Skin epidermis (tissue), 12 donors: ENCODE results near the gene CEP104.

ENCODE experiments used
- H3K27ac ChIP-seq, 21 experiments: fragments of 200-600 bp; sonication (generic) in 11 of 21; one replicate each; pipeline ENCODE4 v1.5.0; 2020; ENCODE audit warnings: mild to moderate bottlenecking in 3 of 21, inconsistent platforms in 2 of 21, moderate library complexity in 2 of 21
- H3K4me3 ChIP-seq, 7 experiments: fragments of 200-600 bp; sonication (generic) in 2 of 7; one replicate each; pipeline ENCODE4 v1.5.0; 2020; ENCODE audit warnings: inconsistent platforms in 2 of 7, mild to moderate bottlenecking in 2 of 7, moderate library complexity in 1 of 7

CEP104 gene

GRCh38 chr1:3856923-3857790 lies at the start of gene CEP104, which contains the start of gene DFFB:
Gene CEP104 (minus strand): TSS chr1:3857211. CDS start chr1:3852407, 4,804 bp downstream.
Gene DFFB (plus strand): TSS chr1:3857476. CDS start chr1:3857604, 128 bp downstream.
- Histone ChIP-seq H3K4me3 (peak within 1 kb of the TSS; percentile 58 to 95 (median 84)), H3K27ac (peak within 1 kb of the TSS in 20 of 21 experiments; percentile 49 to 92 (median 80))

- H3K27ac ChIP-seq: no peak overlapping the region
- no peak overlapping the region for H3K4me3 ChIP-seq
These were observed 49.6 kb upstream of the CEP104 start for GRCh38 chr1:3906672-3907020.

- no peak overlapping the region for H3K27ac ChIP-seq
- no peak overlapping the region for H3K4me3 ChIP-seq
These were observed 49.1 kb upstream of the CEP104 start for GRCh38 chr1:3905953-3906671.

GRCh38 chr1:3905266-3905952 lies 48.4 kb upstream of the CEP104 start:
- H3K4me3 ChIP-seq: no peak overlapping the region
- H3K27ac ChIP-seq: no peak overlapping the region

GRCh38 chr1:3904843-3905185 lies 47.8 kb upstream of the CEP104 start:
- no peak overlapping the region for H3K4me3 ChIP-seq
- H3K27ac ChIP-seq: no peak overlapping the region

GRCh38 chr1:3904006-3904842 lies 47.2 kb upstream of the CEP104 start:
- Histone ChIP-seq H3K27ac (peak overlapping the region in 2 of 21 experiments; percentile 20 to 62), H3K4me3 (no peak overlapping the region)

- H3K27ac ChIP-seq: peak overlapping the region in 8 of 21 experiments; percentile 11 to 62 (median 21)
- H3K4me3 ChIP-seq: no peak overlapping the region
These were observed 46.4 kb upstream of the CEP104 start for GRCh38 chr1:3903141-3904005.

GRCh38 chr1:3902571-3903091 lies 45.6 kb upstream of the CEP104 start:
- Histone ChIP-seq H3K27ac (peak overlapping the region in 9 of 21 experiments; percentile 5 to 62 (median 19)), H3K4me3 (no peak overlapping the region)

GRCh38 chr1:3902111-3902511 lies 45.1 kb upstream of the CEP104 start:
- no peak overlapping the region for H3K4me3 ChIP-seq
- peak overlapping the region in 6 of 21 experiments; percentile 12 to 62 (median 30) for H3K27ac ChIP-seq

- Histone ChIP-seq H3K27ac (peak overlapping the region; percentile 83 to 98 (median 92)), H3K4me3 (peak overlapping the region; percentile 66 to 88 (median 74))
These were observed 44.0 kb upstream of the CEP104 start for GRCh38 chr1:3900969-3901529.

GRCh38 chr1:3900150-3900968 lies 43.3 kb upstream of the CEP104 start, which contains the start of gene C1orf174:
Gene C1orf174 (minus strand): TSS chr1:3900272. CDS start chr1:3900186, 86 bp downstream.
- peak within 1 kb of the TSS; percentile 83 to 98 (median 92) for H3K27ac ChIP-seq
- peak within 1 kb of the TSS; percentile 66 to 88 (median 74) for H3K4me3 ChIP-seq

GRCh38 chr1:3899754-3900149 lies 42.7 kb upstream of the CEP104 start:
- H3K27ac ChIP-seq: peak overlapping the region; percentile 72 to 98 (median 92)
- H3K4me3 ChIP-seq: peak overlapping the region; percentile 66 to 88 (median 74)

- peak overlapping the region; percentile 72 to 98 (median 92) for H3K27ac ChIP-seq
- peak overlapping the region; percentile 66 to 88 (median 74) for H3K4me3 ChIP-seq
These were observed 42.2 kb upstream of the CEP104 start for GRCh38 chr1:3898994-3899753.

- H3K4me3 ChIP-seq: no peak overlapping the region
- H3K27ac ChIP-seq: no peak overlapping the region
These were observed 41.4 kb upstream of the CEP104 start for GRCh38 chr1:3898475-3898735.

- Histone ChIP-seq H3K27ac (no peak overlapping the region), H3K4me3 (no peak overlapping the region)
These were observed 39.5 kb upstream of the CEP104 start for GRCh38 chr1:3896396-3897000.

GRCh38 chr1:3895951-3896325 lies 38.9 kb upstream of the CEP104 start:
- Histone ChIP-seq H3K4me3 (no peak overlapping the region), H3K27ac (no peak overlapping the region)
